Keratinocyte (primary cell): ENCODE results near the gene ABCD3.

Experiments
- CTCF ChIP-seq, 3 experiments: IDR thresholded peaks in 1 of 3; conservative IDR thresholded peaks in 1 of 3; optimal IDR thresholded peaks in 1 of 3; 2 replicates in 2 of 3; 3 replicates in 1 of 3; pipeline versions ENCODE3 to v1.5.1; 2011; ENCODE audit warnings: low read length in 3 of 3, mild to moderate bottlenecking in 3 of 3, moderate library complexity in 2 of 3, control low read depth in 1 of 3, inconsistent platforms in 1 of 3; ENCODE audit not compliant: insufficient read depth in 2 of 3; ENCODE audit errors: extremely low read depth in 1 of 3
- EZH2 ChIP-seq: IDR thresholded peaks from one replicate; pipeline ENCODE4 v1.6.1; 2012; ENCODE audit warnings: inconsistent platforms, mild to moderate bottlenecking, low read length, moderate library complexity

- no peak for TF ChIP-seq CTCF (optimal IDR thresholded peaks at IDR 0.05 in 1 of 3, IDR thresholded peaks at IDR 0.05 in 1 of 3, conservative IDR thresholded peaks at IDR 0.05 in 1 of 3; ENCODE audit: extremely low read depth in 1 of 3, insufficient read depth in 2 of 3, low read length in 3 of 3)
- TF ChIP-seq EZH2 = no peak
Observed at GRCh38 chr1:94471271-94471670, 53.1 kb downstream of the ABCD3 start.
